Cortex of kidney (tissue), 1 donor: ENCODE results near the gene SLC9A9.

Experiments
- DNase-seq: peaks from one replicate; lab custom pipeline; 2025; lab: John Stamatoyannopoulos, UW

SLC9A9 gene

GRCh38 chr3:143507735-143508580 is 340.3 kb downstream of the SLC9A9 start:
- DNase-seq = no peak

- no peak for DNase-seq
These were observed 342.1 kb downstream of the SLC9A9 start for GRCh38 chr3:143506190-143506589.

- no peak for DNase-seq
These were observed 344.9 kb downstream of the SLC9A9 start for GRCh38 chr3:143503325-143503885.

- DNase-seq = no peak
These were observed 346.2 kb downstream of the SLC9A9 start for GRCh38 chr3:143502081-143502480.

GRCh38 chr3:143497382-143497781 is 350.9 kb downstream of the SLC9A9 start:
- DNase-seq = no peak

GRCh38 chr3:143496191-143496590 is 352.1 kb downstream of the SLC9A9 start:
- no peak for DNase-seq

GRCh38 chr3:143495527-143495926 is 352.7 kb downstream of the SLC9A9 start:
- no peak for DNase-seq

- DNase-seq = no peak
These were observed 361.7 kb downstream of the SLC9A9 start for GRCh38 chr3:143486611-143487010.

- DNase-seq = no peak
These were observed 363.3 kb downstream of the SLC9A9 start for GRCh38 chr3:143484846-143485512.

- DNase-seq = no peak
These were observed 365.1 kb downstream of the SLC9A9 start for GRCh38 chr3:143483214-143483613.

GRCh38 chr3:143482106-143483088 is 365.9 kb downstream of the SLC9A9 start:
- no peak for DNase-seq

GRCh38 chr3:143480344-143480743 is 367.9 kb downstream of the SLC9A9 start:
- DNase-seq = no peak

- DNase-seq = no peak
These were observed 368.5 kb downstream of the SLC9A9 start for GRCh38 chr3:143479727-143480126.

- no peak for DNase-seq
These were observed 370.1 kb downstream of the SLC9A9 start for GRCh38 chr3:143478115-143478693.

- DNase-seq = no peak
These were observed 371.2 kb downstream of the SLC9A9 start for GRCh38 chr3:143476965-143477640.

- no peak for DNase-seq
These were observed 372.3 kb downstream of the SLC9A9 start for GRCh38 chr3:143475981-143476380.

- DNase-seq = no peak
These were observed 375.3 kb downstream of the SLC9A9 start for GRCh38 chr3:143472731-143473523.

- DNase-seq = no peak
These were observed 376.6 kb downstream of the SLC9A9 start for GRCh38 chr3:143471705-143472104.

- no peak for DNase-seq
These were observed 379.1 kb downstream of the SLC9A9 start for GRCh38 chr3:143469159-143469558.

- no peak for DNase-seq
These were observed 382.6 kb downstream of the SLC9A9 start for GRCh38 chr3:143465666-143466065.
